HG03280 (cell line): ENCODE data around the gene MC4R.

Experiments
- ATAC-seq: cut with Tn5 transposase; IDR thresholded peaks from one replicate; pipeline ENCODE4 v1.9.1; 2021; ENCODE audit warnings: mild to moderate bottlenecking, moderate library complexity; ENCODE audit not compliant: unreplicated experiment

Gene MC4R

GRCh38 chr18:60329131-60329530 is 43.4 kb downstream of the MC4R start:
- ATAC-seq: no peak

- ATAC-seq: no peak
These were observed 44.7 kb downstream of the MC4R start for GRCh38 chr18:60327880-60328279.

GRCh38 chr18:60322591-60322990 is 50.0 kb downstream of the MC4R start:
- ATAC-seq: no peak
